ENCODE measurements around the gene AUTS2.

- TF ChIP-seq REST (IDR thresholded peaks at IDR 0.05; ENCODE audit: unreplicated experiment), result no peak
- TF ChIP-seq CTCF (conservative IDR thresholded peaks at IDR 0.05; ENCODE audit: low read depth in 2 of 2), result no peak
- TF ChIP-seq EZH2 (IDR thresholded peaks at IDR 0.05; ENCODE audit: low read depth, unreplicated experiment), result no peak
- TF ChIP-seq EZH2phosphoT487 (IDR thresholded peaks at IDR 0.05; ENCODE audit: unreplicated experiment), result no peak
- no peak for TF ChIP-seq POLR2AphosphoS5 (IDR thresholded peaks at IDR 0.05; ENCODE audit: low read depth)
- no peak for TF ChIP-seq CREB1 (CRISPR knock-in tag; IDR thresholded peaks at IDR 0.05; ENCODE audit: low read depth)
- no peak for TF ChIP-seq ZNF462 (CRISPR knock-in tag; IDR thresholded peaks at IDR 0.05)
- no peak for TF ChIP-seq JUNB (IDR thresholded peaks at IDR 0.05; ENCODE audit: unreplicated experiment)
- no peak for TF ChIP-seq NANOG (IDR thresholded peaks at IDR 0.05; ENCODE audit: borderline replicate concordance)
- TF ChIP-seq ETS1 (IDR thresholded peaks at IDR 0.05), result no peak
Measured at GRCh38 chr7:69619054-69619453, 20.8 kb downstream of the AUTS2 start.

Data from GM23338 (cell line).